ENCODE results near the gene CNFN. TPM values are rescaled to one million over a fixed set of nuclear protein-coding genes. Genes with fewer than 3 reads are reported as not detected.

The CNFN gene
- total and polyA plus RNA-seq, 10 of the 15 experiments (the other 5 are each of a cell fraction or from before 2014, with no cell fraction given), result 0.60 TPM; not detected in 9

DNA sequence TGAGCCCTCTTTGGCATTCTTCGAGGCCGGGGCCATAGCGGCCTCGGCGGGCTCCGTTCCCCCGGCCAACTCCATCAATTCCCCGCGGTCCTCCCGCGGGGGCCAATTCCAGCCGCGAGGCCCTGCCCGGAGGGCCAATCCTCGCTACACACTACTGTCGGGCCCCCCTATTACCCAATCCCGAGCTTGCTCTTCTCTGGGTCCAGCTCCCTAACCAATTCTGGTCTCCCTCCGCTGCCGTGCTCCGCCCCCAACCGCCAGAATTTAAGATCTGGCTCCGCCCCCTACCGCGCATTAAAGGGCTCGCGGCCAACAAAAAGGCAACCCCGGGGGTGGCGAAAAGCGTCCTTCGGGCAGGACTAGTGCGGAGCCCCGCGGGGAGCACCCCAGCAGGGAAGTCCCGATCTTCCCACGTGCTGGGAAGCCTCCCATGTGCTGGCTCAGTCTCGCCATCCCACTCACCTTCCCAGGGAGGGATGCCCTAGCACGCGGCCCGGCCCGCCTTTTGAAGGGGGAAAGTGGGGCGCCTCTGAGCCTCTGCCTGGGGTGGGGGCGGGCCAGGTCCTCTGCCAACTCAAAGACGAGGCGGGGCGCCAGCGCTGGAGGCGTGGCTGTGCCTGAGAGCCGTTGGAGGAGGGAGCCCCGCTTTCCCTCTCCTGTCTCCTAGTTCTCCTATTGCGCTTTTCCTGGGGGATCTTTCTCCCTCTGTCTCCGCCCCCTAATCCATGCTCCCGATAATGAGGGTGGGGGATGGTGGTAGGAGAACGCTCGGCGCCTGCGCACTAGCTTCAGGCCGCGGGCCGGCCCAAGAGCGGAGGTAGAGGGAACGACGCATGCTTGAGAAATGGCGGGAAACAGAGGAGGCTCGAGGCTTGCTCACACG is 33.6 kb upstream of the CNFN start (continued):
- peak; percentile 35; the same call in 1 of the 2 replicates for TF ChIP-seq PKNOX1 (IDR thresholded peaks at IDR 0.05)
- TF ChIP-seq BRCA1 (IDR thresholded peaks at IDR 0.05; ENCODE audit: low read depth, low read length), result no peak
- no peak for TF ChIP-seq ATF7 (IDR thresholded peaks at IDR 0.05; ENCODE audit: low read depth)
- peak; percentile 69 for TF ChIP-seq POLR2A (IDR thresholded peaks at IDR 0.05; ENCODE audit: low read depth, low read length)
- no peak for TF ChIP-seq LARP7 (IDR thresholded peaks at IDR 0.05)
- TF ChIP-seq SIN3A (IDR thresholded peaks at IDR 0.05; ENCODE audit: low read depth, low read length), result 0 out of 2 replicates have a peak, but pooled peaks have one; percentile 30
- no peak for TF ChIP-seq YBX1 (IDR thresholded peaks at IDR 0.05)
- no peak; the same call in 1 of the 2 replicates for TF ChIP-seq SMC3 (IDR thresholded peaks at IDR 0.05; ENCODE audit: borderline replicate concordance, low read length)
- 0 out of 2 replicates have a peak, but pooled peaks have one; percentile 33 for TF ChIP-seq GATAD2B (conservative IDR thresholded peaks at IDR 0.05; ENCODE audit: low read depth)
- TF ChIP-seq, protein P1, sequence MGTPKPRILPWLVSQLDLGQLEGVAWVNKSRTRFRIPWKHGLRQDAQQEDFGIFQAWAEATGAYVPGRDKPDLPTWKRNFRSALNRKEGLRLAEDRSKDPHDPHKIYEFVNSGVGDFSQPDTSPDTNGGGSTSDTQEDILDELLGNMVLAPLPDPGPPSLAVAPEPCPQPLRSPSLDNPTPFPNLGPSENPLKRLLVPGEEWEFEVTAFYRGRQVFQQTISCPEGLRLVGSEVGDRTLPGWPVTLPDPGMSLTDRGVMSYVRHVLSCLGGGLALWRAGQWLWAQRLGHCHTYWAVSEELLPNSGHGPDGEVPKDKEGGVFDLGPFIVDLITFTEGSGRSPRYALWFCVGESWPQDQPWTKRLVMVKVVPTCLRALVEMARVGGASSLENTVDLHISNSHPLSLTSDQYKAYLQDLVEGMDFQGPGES (IDR thresholded peaks at IDR 0.05), result 0 out of 2 replicates have a peak, but pooled peaks have one; percentile 40
- no peak for TF ChIP-seq TBL1XR1 (IDR thresholded peaks at IDR 0.05; ENCODE audit: low read depth, low read length)
- no peak for TF ChIP-seq CEBPZ (IDR thresholded peaks at IDR 0.05; ENCODE audit: low read depth, low read length)
- peak; percentile 11 for TF ChIP-seq KLF5 (IDR thresholded peaks at IDR 0.05; ENCODE audit: partially characterized antibody)
- 0 out of 2 replicates have a peak, but pooled peaks have one; percentile 4 for TF ChIP-seq GABPA (IDR thresholded peaks at IDR 0.05; ENCODE audit: low read depth)
- no peak for TF ChIP-seq NFIC (IDR thresholded peaks at IDR 0.05; ENCODE audit: low read depth, low read length)
- peak; percentile 35; the same call in 1 of the 2 replicates for TF ChIP-seq CBFB (IDR thresholded peaks at IDR 0.05; ENCODE audit: low read depth)
- no peak for TF ChIP-seq RBBP5 (conservative IDR thresholded peaks at IDR 0.05)
- peak; percentile 41; the same call in 1 of the 2 replicates for TF ChIP-seq RFX5 (IDR thresholded peaks at IDR 0.05; ENCODE audit: low read depth, low read length)
- TF ChIP-seq, protein P2, sequence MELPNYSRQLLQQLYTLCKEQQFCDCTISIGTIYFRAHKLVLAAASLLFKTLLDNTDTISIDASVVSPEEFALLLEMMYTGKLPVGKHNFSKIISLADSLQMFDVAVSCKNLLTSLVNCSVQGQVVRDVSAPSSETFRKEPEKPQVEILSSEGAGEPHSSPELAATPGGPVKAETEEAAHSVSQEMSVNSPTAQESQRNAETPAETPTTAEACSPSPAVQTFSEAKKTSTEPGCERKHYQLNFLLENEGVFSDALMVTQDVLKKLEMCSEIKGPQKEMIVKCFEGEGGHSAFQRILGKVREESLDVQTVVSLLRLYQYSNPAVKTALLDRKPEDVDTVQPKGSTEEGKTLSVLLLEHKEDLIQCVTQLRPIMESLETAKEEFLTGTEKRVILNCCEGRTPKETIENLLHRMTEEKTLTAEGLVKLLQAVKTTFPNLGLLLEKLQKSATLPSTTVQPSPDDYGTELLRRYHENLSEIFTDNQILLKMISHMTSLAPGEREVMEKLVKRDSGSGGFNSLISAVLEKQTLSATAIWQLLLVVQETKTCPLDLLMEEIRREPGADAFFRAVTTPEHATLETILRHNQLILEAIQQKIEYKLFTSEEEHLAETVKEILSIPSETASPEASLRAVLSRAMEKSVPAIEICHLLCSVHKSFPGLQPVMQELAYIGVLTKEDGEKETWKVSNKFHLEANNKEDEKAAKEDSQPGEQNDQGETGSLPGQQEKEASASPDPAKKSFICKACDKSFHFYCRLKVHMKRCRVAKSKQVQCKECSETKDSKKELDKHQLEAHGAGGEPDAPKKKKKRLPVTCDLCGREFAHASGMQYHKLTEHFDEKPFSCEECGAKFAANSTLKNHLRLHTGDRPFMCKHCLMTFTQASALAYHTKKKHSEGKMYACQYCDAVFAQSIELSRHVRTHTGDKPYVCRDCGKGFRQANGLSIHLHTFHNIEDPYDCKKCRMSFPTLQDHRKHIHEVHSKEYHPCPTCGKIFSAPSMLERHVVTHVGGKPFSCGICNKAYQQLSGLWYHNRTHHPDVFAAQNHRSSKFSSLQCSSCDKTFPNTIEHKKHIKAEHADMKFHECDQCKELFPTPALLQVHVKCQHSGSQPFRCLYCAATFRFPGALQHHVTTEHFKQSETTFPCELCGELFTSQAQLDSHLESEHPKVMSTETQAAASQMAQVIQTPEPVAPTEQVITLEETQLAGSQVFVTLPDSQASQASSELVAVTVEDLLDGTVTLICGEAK (IDR thresholded peaks at IDR 0.05; ENCODE audit: borderline replicate concordance), result peak; percentile 48; the same call in 1 of the 2 replicates

All from GM12878 (cell line).